ENCODE data around the gene SGSM2. TPM values are rescaled to one million over a fixed set of nuclear protein-coding genes. Genes with fewer than 3 reads are reported as not detected.
A peak's percentile ranks its signal among the peaks of the same experiment; 100 is the strongest.

The SGSM2 gene
- total and polyA plus RNA-seq, 2 of the 13 experiments (the other 11 are each of a cell fraction or from before 2014, with no cell fraction given): 30.4 to 51.3 TPM

DNA sequence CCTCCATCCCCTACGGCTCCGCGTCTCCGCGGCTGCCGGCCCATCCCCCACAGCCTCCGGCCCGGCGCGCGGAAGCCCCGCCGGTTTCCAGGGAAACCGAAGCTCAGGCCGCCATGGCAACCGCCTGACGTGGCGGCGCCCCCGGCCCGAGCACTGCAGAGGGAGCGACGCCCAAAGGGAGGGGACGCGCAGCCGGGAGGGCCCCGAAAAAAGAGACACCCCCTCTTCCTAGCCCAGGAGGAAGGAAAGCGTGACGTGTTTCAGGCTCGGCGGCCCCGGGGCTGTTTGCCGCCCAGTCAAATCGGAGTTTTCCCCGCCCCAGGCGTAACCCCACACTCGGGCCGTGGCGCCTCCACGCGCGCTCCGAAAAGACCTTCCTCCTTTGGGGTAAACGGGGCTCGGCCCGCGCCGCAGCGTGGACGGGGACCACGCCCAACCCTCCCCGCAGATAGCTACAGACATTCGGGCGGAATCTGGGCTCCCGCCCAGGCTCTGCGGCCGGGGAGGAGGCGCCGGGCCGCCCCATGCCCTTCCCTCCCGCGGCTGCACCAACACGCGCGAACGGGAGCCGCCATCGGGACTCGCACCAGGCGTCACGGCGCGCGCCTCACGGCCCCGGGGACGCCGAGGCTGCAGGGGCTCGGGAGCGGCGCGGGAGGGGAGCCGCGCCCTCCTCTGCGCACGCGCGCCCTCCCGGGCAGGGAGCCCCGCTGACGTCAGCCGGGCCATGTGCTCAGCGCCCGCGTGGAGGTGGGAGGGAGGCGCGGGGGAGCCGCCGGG lies 56.1 kb downstream of the SGSM2 start (continued):
- TF ChIP-seq, protein P1, sequence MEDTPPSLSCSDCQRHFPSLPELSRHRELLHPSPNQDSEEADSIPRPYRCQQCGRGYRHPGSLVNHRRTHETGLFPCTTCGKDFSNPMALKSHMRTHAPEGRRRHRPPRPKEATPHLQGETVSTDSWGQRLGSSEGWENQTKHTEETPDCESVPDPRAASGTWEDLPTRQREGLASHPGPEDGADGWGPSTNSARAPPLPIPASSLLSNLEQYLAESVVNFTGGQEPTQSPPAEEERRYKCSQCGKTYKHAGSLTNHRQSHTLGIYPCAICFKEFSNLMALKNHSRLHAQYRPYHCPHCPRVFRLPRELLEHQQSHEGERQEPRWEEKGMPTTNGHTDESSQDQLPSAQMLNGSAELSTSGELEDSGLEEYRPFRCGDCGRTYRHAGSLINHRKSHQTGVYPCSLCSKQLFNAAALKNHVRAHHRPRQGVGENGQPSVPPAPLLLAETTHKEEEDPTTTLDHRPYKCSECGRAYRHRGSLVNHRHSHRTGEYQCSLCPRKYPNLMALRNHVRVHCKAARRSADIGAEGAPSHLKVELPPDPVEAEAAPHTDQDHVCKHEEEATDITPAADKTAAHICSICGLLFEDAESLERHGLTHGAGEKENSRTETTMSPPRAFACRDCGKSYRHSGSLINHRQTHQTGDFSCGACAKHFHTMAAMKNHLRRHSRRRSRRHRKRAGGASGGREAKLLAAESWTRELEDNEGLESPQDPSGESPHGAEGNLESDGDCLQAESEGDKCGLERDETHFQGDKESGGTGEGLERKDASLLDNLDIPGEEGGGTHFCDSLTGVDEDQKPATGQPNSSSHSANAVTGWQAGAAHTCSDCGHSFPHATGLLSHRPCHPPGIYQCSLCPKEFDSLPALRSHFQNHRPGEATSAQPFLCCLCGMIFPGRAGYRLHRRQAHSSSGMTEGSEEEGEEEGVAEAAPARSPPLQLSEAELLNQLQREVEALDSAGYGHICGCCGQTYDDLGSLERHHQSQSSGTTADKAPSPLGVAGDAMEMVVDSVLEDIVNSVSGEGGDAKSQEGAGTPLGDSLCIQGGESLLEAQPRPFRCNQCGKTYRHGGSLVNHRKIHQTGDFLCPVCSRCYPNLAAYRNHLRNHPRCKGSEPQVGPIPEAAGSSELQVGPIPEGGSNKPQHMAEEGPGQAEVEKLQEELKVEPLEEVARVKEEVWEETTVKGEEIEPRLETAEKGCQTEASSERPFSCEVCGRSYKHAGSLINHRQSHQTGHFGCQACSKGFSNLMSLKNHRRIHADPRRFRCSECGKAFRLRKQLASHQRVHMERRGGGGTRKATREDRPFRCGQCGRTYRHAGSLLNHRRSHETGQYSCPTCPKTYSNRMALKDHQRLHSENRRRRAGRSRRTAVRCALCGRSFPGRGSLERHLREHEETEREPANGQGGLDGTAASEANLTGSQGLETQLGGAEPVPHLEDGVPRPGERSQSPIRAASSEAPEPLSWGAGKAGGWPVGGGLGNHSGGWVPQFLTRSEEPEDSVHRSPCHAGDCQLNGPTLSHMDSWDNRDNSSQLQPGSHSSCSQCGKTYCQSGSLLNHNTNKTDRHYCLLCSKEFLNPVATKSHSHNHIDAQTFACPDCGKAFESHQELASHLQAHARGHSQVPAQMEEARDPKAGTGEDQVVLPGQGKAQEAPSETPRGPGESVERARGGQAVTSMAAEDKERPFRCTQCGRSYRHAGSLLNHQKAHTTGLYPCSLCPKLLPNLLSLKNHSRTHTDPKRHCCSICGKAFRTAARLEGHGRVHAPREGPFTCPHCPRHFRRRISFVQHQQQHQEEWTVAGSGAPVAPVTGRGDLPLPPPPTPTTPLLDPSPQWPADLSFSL (CRISPR knock-in tag; IDR thresholded peaks at IDR 0.05): no peak
- no peak for TF ChIP-seq MED8 (CRISPR knock-in tag; IDR thresholded peaks at IDR 0.05; ENCODE audit: insufficient replicate concordance)
- no peak for TF ChIP-seq SIX1 (CRISPR knock-in tag; IDR thresholded peaks at IDR 0.05; ENCODE audit: borderline replicate concordance)
- TF ChIP-seq, protein P2, sequence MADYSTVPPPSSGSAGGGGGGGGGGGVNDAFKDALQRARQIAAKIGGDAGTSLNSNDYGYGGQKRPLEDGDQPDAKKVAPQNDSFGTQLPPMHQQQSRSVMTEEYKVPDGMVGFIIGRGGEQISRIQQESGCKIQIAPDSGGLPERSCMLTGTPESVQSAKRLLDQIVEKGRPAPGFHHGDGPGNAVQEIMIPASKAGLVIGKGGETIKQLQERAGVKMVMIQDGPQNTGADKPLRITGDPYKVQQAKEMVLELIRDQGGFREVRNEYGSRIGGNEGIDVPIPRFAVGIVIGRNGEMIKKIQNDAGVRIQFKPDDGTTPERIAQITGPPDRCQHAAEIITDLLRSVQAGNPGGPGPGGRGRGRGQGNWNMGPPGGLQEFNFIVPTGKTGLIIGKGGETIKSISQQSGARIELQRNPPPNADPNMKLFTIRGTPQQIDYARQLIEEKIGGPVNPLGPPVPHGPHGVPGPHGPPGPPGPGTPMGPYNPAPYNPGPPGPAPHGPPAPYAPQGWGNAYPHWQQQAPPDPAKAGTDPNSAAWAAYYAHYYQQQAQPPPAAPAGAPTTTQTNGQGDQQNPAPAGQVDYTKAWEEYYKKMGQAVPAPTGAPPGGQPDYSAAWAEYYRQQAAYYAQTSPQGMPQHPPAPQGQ (CRISPR knock-in tag; IDR thresholded peaks at IDR 0.05; ENCODE audit: borderline replicate concordance): no peak
- no peak for TF ChIP-seq ZNF761 (CRISPR knock-in tag; conservative IDR thresholded peaks at IDR 0.05)
- TF ChIP-seq ZNF143 (CRISPR knock-in tag; IDR thresholded peaks at IDR 0.05): no peak
- no peak for TF ChIP-seq BRCA1 (CRISPR knock-in tag; IDR thresholded peaks at IDR 0.05)
- no peak for TF ChIP-seq ZNF75D (CRISPR knock-in tag; IDR thresholded peaks at IDR 0.05; ENCODE audit: borderline replicate concordance)
- TF ChIP-seq, protein P3, sequence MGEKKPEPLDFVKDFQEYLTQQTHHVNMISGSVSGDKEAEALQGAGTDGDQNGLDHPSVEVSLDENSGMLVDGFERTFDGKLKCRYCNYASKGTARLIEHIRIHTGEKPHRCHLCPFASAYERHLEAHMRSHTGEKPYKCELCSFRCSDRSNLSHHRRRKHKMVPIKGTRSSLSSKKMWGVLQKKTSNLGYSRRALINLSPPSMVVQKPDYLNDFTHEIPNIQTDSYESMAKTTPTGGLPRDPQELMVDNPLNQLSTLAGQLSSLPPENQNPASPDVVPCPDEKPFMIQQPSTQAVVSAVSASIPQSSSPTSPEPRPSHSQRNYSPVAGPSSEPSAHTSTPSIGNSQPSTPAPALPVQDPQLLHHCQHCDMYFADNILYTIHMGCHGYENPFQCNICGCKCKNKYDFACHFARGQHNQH (CRISPR knock-in tag; IDR thresholded peaks at IDR 0.05): no peak
- no peak for TF ChIP-seq FOXP1 (IDR thresholded peaks at IDR 0.05)
- TF ChIP-seq FOXP1 (CRISPR knock-in tag; IDR thresholded peaks at IDR 0.05): no peak
- no peak for TF ChIP-seq JARID2 (CRISPR knock-in tag; IDR thresholded peaks at IDR 0.05; ENCODE audit: insufficient replicate concordance)
- no peak for TF ChIP-seq EEA1 (CRISPR knock-in tag; IDR thresholded peaks at IDR 0.05; ENCODE audit: borderline replicate concordance)
- TF ChIP-seq, protein P4, sequence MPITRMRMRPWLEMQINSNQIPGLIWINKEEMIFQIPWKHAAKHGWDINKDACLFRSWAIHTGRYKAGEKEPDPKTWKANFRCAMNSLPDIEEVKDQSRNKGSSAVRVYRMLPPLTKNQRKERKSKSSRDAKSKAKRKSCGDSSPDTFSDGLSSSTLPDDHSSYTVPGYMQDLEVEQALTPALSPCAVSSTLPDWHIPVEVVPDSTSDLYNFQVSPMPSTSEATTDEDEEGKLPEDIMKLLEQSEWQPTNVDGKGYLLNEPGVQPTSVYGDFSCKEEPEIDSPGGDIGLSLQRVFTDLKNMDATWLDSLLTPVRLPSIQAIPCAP (CRISPR knock-in tag; IDR thresholded peaks at IDR 0.05; ENCODE audit: low read depth): no peak
- TF ChIP-seq, protein P5, sequence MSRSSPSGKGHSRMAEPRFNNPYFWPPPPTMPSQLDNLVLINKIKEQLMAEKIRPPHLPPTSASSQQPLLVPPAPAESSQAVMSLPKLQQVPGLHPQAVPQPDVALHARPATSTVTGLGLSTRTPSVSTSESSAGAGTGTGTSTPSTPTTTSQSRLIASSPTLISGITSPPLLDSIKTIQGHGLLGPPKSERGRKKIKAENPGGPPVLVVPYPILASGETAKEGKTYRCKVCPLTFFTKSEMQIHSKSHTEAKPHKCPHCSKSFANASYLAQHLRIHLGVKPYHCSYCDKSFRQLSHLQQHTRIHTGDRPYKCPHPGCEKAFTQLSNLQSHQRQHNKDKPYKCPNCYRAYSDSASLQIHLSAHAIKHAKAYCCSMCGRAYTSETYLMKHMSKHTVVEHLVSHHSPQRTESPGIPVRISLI (CRISPR knock-in tag; IDR thresholded peaks at IDR 0.05; ENCODE audit: borderline replicate concordance): no peak
- no peak for TF ChIP-seq ELF1 (CRISPR knock-in tag; IDR thresholded peaks at IDR 0.05)
- TF ChIP-seq SAP130 (CRISPR knock-in tag; IDR thresholded peaks at IDR 0.05; ENCODE audit: low read depth): peak; percentile 24; the same call in 1 of the 2 replicates
- no peak for TF ChIP-seq SRSF1 (optimal IDR thresholded peaks at IDR 0.05; ENCODE audit: low read depth, low read length)

Measured in HepG2 (cell line).